Activated naive CD4-positive, alpha-beta T cell treated with anti-CD3 and anti-CD28 coated beads, Interleukin-2, amount 50 U/mL, for 16 hours (primary cell): ENCODE data around the gene ADGRG3.

Experiments
- DNase-seq: peaks from one replicate; pipeline ENCODE4 v3.0.0-alpha.2; 2020

The ADGRG3 gene, protein sequence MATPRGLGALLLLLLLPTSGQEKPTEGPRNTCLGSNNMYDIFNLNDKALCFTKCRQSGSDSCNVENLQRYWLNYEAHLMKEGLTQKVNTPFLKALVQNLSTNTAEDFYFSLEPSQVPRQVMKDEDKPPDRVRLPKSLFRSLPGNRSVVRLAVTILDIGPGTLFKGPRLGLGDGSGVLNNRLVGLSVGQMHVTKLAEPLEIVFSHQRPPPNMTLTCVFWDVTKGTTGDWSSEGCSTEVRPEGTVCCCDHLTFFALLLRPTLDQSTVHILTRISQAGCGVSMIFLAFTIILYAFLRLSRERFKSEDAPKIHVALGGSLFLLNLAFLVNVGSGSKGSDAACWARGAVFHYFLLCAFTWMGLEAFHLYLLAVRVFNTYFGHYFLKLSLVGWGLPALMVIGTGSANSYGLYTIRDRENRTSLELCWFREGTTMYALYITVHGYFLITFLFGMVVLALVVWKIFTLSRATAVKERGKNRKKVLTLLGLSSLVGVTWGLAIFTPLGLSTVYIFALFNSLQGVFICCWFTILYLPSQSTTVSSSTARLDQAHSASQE

DNA sequence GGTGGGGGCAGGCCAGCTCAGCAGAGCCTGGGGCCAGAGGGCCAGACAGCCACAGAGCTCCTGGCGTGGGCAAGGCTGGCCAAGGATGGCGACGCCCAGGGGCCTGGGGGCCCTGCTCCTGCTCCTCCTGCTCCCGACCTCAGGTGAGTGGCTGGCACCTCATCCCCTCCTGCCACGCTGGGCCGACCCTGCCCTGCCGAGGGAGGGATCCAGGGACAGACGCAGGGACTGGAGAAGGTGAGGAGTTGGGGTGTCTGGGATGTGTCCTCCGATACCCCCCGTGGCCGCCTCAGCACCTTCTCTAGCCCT lies at the start of gene ADGRG3:
TSS of gene ADGRG3 (plus strand) at position 44 of the 309 bp plus-strand sequence. CDS start at position 86, 42 bp downstream.
- no peak for DNase-seq

DNA sequence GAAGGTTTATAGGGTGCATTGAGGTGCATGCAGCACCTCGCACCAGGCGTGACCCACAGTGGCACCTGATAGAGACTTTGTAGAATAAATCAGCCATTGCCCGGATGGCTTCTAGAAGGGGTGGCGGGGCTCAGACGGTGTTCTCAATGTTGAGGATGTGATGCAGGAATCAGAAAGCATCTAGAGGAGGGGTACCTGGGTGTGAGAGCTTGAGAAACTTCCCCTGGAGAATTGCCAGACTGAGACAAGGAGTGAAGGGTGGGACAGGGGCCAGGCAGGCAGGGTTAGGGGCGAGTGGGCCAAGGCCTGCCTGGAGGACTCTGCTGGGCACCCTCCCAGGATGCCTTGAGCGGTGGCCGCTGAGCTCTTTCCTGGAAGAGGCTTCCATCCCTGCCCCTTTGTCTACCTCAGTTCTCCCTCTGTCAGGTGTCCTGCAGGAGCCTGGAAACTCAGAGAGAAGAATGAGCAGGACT lies 48.9 kb upstream of the ADGRG3 start:
- no peak for DNase-seq

DNA sequence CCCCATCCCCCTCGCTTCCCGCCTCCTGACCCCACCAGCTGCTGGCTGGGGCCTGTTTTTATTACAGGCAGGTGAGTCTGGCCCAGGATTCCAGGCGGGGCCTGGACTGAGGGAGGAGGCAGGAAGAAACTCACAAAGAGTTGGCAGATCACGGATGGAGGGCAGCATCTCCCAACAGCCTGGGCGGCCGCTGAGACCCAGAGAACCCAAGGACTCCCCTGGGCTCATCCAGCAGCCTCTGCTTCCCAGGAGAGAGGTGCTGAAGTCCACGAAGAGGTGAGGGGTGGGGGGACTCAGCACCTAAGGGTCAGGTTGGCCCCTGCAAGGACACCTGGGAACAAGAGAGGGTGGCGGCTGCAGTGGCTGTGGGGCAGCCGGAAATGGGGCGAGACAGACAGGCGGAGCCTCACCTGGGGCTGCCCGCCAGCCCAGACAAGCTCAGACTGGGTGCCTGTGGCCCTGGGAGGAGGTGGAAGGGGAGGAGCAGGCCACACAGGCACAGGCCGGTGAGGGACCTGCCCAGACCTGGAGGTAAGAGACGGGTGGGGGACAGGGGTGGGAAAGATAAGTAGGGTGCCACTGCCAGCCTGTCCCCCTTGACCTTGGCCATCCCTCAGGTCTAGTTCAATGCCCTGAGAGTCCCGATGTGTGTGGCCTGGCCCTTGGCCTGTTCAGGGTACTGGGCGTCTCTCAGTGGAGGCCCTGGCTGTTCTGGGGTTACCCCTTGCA lies 48.3 kb upstream of the ADGRG3 start:
- no peak for DNase-seq

DNA sequence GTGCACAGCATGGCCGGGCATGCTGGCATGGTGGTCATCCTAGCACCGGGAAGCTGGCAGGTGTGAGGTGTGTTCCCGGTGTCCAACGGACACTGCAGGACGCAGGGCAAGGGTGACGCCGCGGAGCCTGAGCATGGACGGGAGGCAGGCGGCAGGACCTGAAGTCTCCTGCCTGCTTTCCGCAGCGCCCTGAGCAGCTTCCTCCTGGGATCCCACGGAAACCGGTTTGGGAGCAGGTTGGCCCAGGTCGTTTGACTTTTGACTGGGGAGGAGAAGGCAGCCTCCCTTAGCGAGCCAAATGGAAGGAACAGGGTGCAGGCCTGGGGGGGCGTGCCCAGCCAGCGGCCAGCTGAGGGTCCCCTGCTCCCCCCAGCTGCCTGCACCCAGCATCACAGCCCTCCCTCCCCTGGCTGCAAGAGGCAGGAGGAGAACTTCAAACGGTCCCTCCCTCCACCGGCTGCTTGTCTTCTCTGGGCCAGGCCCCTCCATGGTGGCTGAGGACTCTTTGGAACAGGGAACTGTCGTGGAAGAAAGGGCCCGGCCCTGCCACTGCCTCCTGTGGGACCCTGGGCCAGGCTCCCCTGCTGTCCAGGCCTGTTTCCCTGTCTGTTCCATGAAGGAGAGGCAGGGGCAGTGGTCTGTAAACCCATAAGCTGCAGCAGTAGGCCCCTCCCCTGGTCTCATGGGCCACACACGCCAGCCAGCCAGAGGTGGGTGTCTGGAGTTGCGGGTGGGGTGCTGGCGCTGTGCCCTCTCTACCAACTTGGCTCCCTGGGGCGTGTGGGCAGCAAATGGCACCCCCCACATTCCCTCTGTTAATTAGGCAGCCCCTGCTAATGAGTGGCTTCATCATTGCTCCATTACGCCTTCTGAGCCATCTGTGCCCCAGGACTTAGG lies 47.5 kb upstream of the ADGRG3 start:
- DNase-seq = no peak

DNA sequence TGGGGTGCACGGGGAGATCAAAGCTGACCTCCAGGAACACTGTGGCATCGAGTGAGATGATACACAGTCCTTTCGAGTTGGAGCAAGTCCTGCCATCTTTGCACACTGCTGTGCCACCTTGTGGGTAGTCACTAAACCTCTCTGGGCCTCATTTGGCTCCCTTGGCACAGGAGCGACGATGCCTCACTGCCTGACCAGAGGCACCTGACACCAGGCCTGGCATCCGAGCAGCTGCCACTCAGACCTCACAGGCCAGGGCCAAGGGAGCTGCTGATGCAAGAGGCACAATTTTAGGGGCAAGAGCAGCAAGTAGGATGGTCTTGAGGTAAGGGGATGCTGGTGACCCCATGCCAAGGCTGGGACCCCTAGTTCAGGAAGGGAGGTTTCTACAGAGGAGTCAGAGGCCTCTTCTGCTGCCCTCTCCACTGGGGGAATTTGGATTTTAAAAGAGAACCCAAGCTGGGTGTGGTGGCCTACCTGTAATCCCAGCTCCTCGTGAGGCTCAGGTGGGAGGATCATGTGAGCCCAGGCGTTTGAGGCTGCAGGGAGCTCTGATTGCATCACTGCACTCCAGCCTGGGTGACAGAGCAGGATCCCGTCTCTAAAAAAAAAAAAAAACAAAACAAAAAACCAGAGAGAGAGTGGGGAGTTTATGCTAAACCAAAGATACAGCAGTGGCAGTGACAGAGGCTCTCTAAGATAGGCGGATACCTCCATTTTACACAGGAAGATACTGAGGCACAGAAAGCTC lies 46.4 kb upstream of the ADGRG3 start:
- DNase-seq = no peak

DNA sequence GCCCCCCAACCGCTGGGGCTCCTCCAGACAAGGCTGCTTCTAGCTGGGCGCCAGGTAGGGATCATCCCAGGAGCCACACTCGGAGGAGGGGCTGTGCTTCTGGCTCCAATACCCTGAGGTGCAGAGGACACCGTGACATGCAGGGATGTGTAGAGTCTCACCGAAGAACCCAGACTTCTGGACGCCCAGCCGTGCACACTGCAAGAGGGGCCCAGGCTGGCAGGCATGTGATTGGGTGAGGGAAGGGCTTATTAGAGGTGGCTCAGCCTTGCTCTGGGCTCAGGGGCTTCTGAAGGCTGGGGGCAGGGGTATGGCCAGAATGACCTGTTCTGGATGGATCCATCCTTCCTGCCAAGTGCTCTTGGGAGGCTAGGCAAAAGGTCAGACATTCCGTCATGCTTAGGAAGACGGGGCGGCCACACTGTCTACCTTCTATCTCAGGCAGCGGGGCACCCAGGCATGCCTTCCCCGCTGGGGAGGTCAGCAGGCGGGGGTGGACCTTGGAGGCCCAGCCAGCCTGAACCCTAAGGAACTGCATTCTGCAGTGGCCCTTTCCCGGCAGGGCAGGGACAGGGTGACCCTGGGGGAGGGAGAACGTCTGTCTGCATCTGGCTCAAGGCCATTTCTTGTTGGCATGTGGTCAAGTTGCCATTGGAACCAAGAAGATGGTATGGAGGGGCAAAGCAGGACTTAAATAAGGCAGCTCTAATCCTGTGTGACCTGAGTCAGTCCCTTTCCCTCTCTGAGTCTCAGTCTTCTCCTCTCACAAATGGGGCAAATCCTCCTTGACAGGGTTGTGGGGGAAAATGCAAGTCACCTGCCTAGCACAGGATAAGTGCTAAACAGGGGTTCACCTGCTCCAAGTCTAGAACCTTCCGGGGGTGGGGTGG lies 45.5 kb upstream of the ADGRG3 start:
- DNase-seq = no peak

DNA sequence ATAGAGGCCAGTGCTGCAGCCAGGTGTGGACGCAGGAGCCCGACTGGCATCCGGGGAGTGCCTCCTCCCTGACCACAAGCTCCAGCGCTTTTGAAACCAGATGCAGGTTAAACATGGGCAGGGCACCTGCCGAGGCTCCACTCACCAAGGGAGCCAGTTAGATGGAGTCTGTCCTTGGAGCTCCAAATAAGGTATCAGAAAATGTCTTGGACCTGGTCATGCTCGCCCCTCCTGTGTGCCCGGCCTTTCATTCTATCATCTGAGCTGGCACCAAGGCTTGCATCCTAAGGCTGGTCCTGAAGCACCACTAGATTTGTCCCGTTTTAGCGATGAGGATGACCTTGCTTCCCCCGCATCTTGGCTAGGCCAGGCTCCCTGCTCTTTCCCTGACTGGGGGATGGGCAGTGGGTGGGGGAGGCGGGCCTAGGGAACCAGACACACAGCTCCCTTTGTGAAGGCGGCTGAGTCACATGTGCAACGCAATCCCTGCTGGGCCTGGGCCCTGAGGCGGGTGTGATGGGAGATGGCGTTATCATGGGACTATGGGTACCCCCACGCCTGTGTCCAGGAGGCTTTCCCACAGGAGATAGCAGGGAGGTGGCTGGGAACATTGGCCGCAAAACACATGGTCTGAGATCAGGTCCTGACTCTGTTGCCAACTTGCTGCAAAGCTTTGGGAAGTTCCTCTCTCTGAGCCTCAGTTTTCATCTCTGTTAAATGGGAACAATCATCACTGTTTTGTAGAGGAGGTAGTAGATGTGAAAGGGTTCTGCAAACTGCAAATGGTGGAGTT lies 44.7 kb upstream of the ADGRG3 start:
- DNase-seq = no peak

DNA sequence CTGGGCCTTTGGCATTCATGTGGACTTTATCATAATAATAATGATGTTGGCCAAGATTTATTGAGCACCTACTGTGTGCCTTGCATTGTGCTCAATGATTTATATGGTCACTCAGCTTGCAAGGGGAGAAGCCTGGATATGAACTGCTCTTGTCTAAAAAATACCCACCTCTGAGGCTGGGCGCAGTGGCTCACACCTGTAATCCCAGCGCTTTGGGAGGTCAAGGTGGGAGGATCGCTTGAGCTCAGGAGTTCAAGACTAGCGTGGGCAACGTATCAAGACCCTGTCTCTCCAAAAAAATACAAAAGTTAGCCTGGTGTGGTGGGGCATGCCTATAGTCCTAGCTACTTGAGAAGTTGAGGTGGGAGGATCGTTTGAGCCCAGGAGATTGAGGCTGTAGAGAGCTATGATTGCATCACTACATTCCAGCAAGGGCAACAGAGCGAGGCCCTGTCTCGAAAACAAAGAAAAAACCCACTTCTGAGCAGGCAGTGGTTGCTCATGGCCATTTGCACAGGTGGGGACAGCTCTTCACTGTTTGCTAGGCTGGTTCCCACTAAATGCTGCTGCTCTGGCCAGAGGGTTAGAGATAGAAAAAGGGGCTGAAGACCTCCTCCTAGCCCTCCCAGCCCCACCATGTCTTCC lies 43.9 kb upstream of the ADGRG3 start:
- DNase-seq = no peak

DNA sequence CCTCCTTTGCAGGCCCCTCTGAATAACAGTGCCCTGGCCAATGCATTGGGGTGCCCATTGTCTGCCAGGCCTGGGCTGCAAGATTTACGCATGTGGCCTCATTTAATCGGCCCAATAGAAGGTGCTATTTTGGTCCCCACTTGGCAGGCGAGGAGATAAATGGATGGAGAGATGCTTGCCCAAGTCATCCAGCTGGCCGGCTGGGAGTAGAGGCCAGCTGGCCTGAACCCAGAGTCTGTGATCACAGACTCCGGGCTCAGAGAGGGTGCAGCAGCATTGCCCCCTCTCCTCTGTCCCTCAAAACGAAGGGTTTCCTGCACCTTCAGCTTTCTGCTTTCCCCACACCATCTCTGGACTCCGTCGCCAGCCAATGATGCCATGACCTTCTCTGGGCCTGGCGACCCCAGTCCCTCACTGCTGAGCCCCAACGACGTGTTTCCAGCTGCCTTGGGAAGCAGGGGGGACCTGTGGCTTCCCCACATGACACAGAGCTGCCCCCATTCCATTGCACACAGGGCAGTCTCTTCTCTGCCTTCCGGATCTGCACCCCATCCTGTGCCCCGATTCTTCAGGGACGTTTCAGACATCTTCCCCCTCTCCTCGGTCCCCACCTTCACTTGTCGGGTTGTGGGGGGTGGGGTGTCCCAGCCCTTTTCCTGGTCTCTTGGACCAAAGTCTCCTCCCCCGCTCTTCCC lies 43.2 kb upstream of the ADGRG3 start:
- no peak for DNase-seq

DNA sequence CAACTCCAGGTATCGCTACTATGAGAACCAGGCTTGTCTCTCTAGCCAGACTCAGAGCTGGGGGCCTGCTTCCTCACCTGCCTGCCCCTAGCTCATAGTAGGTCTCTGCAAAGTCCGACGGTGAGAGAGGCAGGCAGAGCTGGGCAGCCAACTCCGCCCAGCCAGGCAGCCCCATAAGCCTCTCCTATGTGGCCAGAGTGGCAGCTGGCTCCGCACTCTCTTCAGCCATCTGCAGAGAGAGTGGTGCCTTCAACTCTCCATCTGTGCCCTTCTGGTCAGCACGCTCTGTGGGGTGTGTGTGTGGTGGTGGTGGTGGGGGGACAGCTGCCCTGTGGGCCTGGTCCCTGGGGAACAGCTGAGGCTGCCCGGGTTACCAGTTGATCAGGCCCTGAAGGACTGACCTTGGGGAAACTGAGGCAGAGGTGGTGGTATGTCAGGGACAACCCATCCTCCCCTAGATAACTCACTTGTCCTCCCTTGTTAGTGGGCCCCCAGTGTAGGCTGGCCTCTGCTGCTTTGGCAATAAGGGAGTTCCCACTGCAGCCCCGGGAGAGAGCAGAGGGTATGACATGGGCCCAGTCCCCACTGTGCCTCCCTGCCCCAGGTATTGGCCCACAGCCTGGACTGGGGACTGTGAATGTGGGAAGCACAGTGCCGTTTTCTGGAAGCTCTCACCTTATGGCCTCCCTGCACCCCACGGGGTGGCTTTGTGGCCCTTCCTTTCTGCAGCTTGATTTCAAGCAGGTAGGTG lies 41.5 kb upstream of the ADGRG3 start:
- no peak for DNase-seq

DNA sequence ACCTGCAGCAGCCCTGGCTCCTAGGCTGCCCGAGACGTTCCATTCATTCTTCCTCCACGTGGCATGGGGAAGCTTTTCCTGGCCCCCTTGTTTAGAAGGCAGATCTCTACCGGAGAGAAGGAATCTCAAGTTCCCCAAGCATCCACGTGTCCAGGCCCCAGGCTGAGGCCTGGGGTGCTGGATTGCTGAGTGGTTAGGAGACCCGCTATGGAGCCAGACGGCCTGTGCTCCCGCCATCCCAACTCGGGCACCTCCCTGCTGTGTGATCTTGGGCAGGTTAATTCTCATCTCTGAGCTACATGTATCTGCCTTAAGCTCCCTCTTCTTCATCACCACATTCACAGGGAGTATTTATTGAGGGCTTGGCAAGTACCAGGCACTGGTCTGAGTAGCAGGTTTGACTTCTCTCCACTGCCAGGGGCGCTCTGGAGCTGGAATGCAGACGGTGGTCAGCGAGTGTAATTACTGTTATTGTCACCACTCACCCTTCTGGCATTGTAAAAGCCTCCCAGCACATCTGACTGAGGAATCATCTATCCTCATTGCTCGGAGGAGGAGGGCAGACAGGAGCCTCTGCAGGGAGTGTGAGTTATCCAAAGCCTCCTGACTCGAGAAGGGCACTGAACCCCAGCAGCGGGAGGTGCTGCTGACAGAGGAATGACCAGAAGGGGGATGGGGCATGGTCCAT lies 40.8 kb upstream of the ADGRG3 start:
- DNase-seq = no peak

DNA sequence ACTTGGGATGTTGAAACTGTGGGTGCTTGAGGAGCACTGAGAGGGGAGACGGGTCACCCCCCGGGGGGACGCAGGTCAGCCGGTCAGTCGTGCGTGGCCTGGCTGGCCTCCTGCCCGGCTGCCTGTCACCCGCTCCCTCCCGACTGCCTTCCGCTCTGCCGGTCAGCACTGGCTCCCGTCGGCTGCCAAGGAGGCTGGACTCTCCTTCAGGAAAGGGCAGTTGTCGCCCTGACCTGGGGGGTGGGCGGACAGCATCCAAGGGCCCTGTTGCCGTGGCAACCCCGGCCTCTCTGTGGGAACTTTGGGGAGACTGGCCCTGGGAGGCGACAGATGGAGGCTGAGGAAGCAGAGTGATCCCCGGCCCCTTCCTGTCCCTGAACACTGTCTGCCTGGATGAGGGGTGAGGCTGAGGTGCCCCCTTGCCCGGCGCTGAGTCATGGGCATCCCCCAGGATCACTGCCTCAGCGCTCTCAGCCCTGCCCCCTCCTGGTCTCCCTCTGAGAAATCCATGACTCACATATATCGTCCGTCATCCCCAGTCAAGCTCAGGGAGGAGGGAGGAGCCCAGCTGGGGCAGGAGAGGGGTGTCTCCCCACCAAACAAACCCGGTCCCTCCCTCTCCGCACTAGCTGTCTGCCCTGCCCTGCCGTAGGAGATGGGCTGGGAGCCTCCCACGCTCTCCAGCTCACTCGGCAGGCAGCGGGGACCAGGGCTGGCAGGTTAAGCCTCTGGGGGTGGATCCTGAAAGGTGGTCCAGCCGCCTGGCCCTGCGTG lies 39.9 kb upstream of the ADGRG3 start, which contains the start of gene ADGRG1:
TSS of gene ADGRG1 (plus strand) at position 623 of the 774 bp plus-strand sequence. CDS start 21,658 bp downstream, outside the sequence.
- DNase-seq = peak; percentile 54

DNA sequence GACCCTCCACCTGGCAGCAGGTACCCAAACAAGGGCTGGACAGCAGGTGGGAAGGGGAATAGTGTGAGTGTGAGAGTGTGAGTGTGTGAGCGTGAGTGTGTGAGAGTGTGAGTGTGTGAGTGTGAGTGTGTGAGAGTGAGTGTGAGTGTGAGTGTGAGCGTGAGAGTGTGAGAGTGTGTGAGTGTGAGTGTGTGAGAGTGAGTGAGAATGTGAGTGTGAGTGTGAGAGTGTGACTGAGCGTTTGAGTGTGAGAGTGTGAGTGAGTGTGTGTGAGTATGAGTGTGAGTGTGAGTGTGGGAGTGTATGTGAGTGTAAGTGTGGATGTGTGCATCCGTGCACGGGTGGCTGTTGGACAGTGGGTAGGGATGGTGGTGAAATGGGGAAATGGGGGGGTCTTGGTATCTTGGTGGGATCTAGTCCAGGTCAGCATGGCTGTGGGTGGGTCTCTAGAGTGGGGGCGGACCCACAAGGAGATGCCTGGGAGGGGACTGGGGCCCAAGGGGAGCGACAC lies 39.3 kb upstream of the ADGRG3 start:
- DNase-seq = no peak

DNA sequence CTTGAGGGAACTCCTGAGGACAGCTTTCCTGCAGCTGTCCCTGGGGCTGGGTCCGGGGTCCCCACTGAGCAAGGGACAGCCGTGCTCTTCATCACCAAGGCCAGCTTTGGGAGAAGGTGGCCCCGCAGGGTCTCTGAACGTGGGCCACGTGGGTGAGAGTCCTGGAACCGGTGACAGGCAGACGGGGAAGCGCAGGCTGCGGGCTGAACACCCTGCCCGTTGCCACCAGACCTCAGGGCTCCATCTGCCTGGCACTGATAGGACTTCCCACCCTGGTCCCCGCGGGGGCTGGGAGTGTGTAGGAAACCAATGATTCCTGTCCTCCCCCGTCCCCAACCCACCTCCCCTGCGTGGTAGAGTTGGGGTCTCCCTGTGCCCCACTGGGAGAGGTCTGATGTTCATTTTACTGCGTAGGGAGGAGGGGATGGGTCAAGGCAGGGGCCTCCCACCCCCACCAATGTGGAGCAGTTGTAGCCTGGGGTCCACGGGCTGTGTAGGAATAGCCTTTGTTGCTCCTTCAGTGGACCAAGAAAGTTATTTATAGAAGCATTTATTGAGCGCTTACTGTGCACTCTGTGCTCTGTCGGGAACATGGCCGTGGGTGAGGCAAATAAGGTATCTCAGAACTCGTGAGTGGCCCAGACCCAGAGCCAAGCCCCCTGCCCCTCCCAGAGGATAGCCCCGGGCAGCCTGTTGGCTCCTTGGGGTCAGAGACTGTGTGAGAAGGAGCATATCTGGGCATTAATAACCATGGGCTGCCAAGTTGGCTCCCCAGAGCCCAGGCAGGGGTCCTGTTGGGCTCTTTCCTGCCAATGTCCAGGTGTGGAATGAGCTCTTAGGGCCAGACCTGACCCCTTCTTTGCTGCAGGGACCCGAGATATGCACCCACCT lies 38.3 kb upstream of the ADGRG3 start:
- DNase-seq = no peak

DNA sequence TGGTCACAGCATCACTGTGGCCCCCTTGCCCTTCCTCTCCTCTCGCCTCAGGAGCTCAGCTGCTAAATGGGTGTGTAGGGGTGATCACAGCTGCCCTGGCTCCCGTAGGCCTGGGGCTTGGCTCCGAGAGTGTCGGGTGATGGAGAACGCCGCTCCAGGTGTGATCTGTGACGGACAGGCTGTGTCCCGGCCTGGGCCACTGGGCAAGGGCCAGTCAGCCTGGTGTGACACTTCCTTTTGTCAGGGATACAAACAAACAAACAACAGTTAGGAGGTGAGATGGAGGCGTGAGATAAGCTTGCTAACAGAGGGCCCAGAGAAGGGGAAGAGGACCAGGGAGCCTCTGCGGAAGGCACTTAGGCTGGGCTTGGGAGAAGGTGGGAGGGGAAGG lies 37.7 kb upstream of the ADGRG3 start:
- DNase-seq = no peak
